HG03039 (cell line): ENCODE measurements around the gene UBAP1.
"Not testable (repeated sequence)": the region's sequence is repeated elsewhere in the genome, so short reads cannot be mapped to it uniquely, and the experiment has no call there.

Source experiments
- ATAC-seq: cut with Tn5 transposase; IDR thresholded peaks from one replicate; pipeline ENCODE4 v1.9.1; 2021; ENCODE audit warnings: mild to moderate bottlenecking, moderate library complexity; ENCODE audit not compliant: unreplicated experiment

UBAP1 gene

GRCh38 chr9:34259315-34259714 is 80.5 kb downstream of the UBAP1 start:
- no peak for ATAC-seq

- no peak for ATAC-seq
These were observed 84.1 kb downstream of the UBAP1 start for GRCh38 chr9:34262971-34263370.

GRCh38 chr9:34267660-34268059 is 88.8 kb downstream of the UBAP1 start:
- no peak for ATAC-seq

GRCh38 chr9:34271265-34272006 is 92.6 kb downstream of the UBAP1 start:
- no peak for ATAC-seq

GRCh38 chr9:34272101-34272541 is 93.3 kb downstream of the UBAP1 start:
- ATAC-seq: no peak

- not testable (repeated sequence) for ATAC-seq
These were observed 94.7 kb downstream of the UBAP1 start for GRCh38 chr9:34273588-34273987.

GRCh38 chr9:34275811-34276210 is 97.0 kb downstream of the UBAP1 start:
- no peak for ATAC-seq

GRCh38 chr9:34276772-34277171 is 97.9 kb downstream of the UBAP1 start:
- no peak for ATAC-seq

GRCh38 chr9:34279411-34279810 is 100.6 kb downstream of the UBAP1 start:
- ATAC-seq: no peak

- ATAC-seq: no peak
These were observed 103.3 kb downstream of the UBAP1 start for GRCh38 chr9:34282096-34282495.

GRCh38 chr9:34289159-34289558 is 110.3 kb downstream of the UBAP1 start:
- ATAC-seq: no peak

- no peak for ATAC-seq
These were observed 112.2 kb downstream of the UBAP1 start for GRCh38 chr9:34291023-34291422.

GRCh38 chr9:34291423-34291822 is 112.6 kb downstream of the UBAP1 start:
- no peak for ATAC-seq

GRCh38 chr9:34292552-34292951 is 113.7 kb downstream of the UBAP1 start:
- ATAC-seq: no peak

- ATAC-seq: not testable (repeated sequence)
These were observed 122.2 kb downstream of the UBAP1 start for GRCh38 chr9:34301064-34301463.
